ENCODE measurements around the gene TSPAN9. TPM values are rescaled to one million over a fixed set of nuclear protein-coding genes. Genes with fewer than 3 reads are reported as not detected.

The TSPAN9 gene
- total RNA-seq, 1 donor from 2014 or later, result 81.2 TPM

DNA sequence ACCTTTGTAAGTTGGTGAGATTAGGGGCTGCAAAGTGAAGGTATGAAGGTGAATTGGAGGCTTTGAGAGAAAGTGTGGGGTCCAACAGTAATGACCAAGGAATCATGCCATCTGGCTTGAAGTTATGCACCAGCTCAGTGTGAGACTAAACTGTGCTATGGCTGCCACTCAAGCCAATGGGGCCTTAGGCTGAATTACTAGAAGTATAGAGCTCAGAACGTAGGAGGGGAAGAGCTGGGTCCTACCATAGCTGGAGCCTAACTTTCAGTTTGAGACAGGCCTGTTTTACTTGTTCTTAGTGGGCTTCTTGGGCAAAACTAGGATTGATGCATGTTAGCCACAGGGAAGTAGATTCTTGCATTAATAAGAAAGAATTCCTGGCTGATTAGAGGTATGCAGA, 194.0 kb downstream of the TSPAN9 start:
- DNase-seq, result no peak
- H3K9me3 ChIP-seq, result no peaks in the 10 kb centered on the region
- no peaks in the 10 kb centered on the region for H3K4me1 ChIP-seq
- ATAC-seq, result no peak
- H3K36me3 ChIP-seq, result no peaks in the 10 kb centered on the region
- TF ChIP-seq, protein P1, sequence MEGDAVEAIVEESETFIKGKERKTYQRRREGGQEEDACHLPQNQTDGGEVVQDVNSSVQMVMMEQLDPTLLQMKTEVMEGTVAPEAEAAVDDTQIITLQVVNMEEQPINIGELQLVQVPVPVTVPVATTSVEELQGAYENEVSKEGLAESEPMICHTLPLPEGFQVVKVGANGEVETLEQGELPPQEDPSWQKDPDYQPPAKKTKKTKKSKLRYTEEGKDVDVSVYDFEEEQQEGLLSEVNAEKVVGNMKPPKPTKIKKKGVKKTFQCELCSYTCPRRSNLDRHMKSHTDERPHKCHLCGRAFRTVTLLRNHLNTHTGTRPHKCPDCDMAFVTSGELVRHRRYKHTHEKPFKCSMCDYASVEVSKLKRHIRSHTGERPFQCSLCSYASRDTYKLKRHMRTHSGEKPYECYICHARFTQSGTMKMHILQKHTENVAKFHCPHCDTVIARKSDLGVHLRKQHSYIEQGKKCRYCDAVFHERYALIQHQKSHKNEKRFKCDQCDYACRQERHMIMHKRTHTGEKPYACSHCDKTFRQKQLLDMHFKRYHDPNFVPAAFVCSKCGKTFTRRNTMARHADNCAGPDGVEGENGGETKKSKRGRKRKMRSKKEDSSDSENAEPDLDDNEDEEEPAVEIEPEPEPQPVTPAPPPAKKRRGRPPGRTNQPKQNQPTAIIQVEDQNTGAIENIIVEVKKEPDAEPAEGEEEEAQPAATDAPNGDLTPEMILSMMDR (IDR thresholded peaks at IDR 0.05), result no peak
- no peak overlapping the region for H3K27ac ChIP-seq
- intact Hi-C loops (cut with DNase I), result loop anchor here (5.0 to 10.0 kb wide), 2 partner anchors 134 to 196 kb away; partner anchors contain the start of gene TSPAN9
- no peak overlapping the region for H3K4me3 ChIP-seq
- no peaks in the 10 kb centered on the region for H3K27me3 ChIP-seq

DNA sequence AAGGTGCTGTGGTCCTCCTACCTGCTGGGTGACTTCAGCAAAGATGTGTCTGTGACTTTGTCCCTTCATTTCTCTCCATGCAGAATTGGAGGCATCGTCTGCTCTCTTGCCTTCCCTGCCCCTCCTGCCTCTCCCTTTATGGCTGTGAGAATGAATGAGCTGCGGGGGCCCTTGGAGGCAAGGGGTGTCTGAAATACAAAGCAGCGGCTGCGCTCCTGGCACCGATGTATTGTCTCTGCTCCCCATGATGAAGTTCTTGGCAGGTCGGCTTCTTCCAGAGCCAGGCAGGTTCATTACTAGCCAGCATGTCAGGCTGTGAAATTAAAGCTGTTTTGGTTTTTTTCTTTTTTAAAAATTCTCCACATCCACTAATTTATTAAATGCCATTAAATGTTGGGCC, 194.5 kb downstream of the TSPAN9 start:
- no peaks in the 10 kb centered on the region for H3K36me3 ChIP-seq
- H3K4me3 ChIP-seq, result no peak overlapping the region
- intact Hi-C loops (cut with DNase I), result loop anchor here (5.0 to 10.0 kb wide), 2 partner anchors 134 to 197 kb away; partner anchors contain the start of gene TSPAN9
- H3K9me3 ChIP-seq, result no peaks in the 10 kb centered on the region
- ATAC-seq (no peak), DNase-seq (no peak)
- no peaks in the 10 kb centered on the region for H3K27me3 ChIP-seq
- TF ChIP-seq, protein P1 (IDR thresholded peaks at IDR 0.05), result no peak
- no peak overlapping the region for H3K27ac ChIP-seq
- H3K4me1 ChIP-seq, result no peaks in the 10 kb centered on the region

DNA sequence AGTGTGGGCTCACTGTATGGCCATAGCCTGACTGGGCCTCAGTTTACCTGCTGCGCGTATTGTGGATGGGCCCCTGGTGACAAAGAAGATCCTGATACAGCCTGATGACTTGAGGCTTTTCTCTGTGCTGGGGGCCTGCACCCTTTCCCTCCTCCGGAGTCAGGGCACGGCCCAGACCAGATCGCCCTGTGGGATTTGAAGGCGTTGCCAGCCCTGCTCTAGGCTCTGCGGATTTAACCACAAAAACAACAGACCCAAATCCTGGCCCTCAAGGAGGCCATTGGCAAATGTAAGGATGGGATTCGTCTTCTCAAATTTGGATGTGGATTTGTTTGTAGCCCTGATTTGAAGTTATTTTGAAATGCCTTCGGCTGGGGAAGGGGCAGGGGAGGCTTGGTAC, 195.8 kb downstream of the TSPAN9 start:
- no peak overlapping the region for H3K27ac ChIP-seq
- no peaks in the 10 kb centered on the region for H3K36me3 ChIP-seq
- intact Hi-C loops (cut with DNase I), result loop anchor here (5.0 to 10.0 kb wide), 2 partner anchors 136 to 198 kb away; partner anchors contain the start of gene TSPAN9

DNA sequence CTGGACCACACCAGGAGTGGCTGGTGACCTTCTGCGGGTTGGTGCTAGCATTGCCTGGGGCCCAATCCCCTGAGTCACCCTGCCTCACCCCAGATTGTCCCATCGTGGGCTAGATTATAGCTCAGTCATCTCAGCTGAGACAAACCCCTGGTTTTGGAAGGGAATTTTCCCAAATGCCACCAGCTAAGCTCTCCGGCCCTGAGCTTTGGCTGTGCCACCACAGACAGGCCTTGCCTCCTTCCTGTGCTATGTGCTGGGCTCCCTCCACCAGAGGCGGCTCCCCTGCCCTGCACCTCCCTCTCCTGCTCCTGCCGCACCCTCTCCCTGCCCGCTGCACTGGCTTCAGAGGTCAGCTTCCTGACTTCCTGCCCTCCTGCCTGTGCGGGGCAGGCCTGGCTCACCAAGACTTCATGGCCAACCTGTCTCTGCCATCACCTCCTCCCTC, 196.3 kb downstream of the TSPAN9 start:
- no peak for DNase-seq
- Histone ChIP-seq H3K36me3 (no peaks in the 10 kb centered on the region), H3K27ac (no peak overlapping the region), H3K9me3 (no peaks in the 10 kb centered on the region), H3K4me3 (no peak overlapping the region), H3K4me1 (no peaks in the 10 kb centered on the region), H3K27me3 (no peaks in the 10 kb centered on the region)
- intact Hi-C loops (cut with DNase I), result loop anchor here (5.0 to 10.0 kb wide), 2 partner anchors 136 to 199 kb away; partner anchors contain the start of gene TSPAN9
- TF ChIP-seq, protein P1 (IDR thresholded peaks at IDR 0.05), result no peak
- no peak for ATAC-seq

More for the DNA sequence above, 195.8 kb downstream of the TSPAN9 start:
- TF ChIP-seq, protein P1 (IDR thresholded peaks at IDR 0.05), result no peak
- ATAC-seq (no peak), DNase-seq (no peak)
- Histone ChIP-seq H3K27me3 (no peaks in the 10 kb centered on the region), H3K4me3 (no peak overlapping the region), H3K4me1 (no peaks in the 10 kb centered on the region), H3K9me3 (no peaks in the 10 kb centered on the region)

DNA sequence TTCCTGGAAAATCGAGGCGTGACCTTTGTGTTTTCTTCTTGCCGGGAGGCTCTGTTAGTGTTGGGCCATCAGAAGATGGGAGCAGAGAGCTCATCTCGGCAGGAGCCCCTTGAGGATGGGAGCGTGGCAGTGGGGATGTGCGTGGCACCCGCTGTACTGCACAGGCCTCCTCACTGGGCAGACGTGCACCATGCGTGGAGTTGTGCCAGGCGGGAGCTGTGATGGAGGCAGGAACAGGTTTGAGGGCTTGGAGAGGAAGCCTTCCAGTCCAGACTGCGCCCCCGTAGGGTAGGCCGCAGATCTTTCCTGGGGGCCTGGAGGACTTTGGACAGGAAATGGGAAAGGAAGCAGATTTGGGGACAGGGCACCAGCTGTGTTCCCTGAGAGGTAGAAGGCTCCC, 197.5 kb downstream of the TSPAN9 start:
- H3K4me1 ChIP-seq, result no peaks in the 10 kb centered on the region
- no peaks in the 10 kb centered on the region for H3K27me3 ChIP-seq
- DNase-seq (no peak), ATAC-seq (no peak)
- no peak overlapping the region for H3K4me3 ChIP-seq
- TF ChIP-seq, protein P1 (IDR thresholded peaks at IDR 0.05), result no peak
- no peaks in the 10 kb centered on the region for H3K36me3 ChIP-seq
- intact Hi-C loops (cut with DNase I), result loop anchor here (5.0 to 10.0 kb wide), 2 partner anchors 137 to 200 kb away; partner anchors contain the start of gene TSPAN9
- H3K27ac ChIP-seq, result no peak overlapping the region
- H3K9me3 ChIP-seq, result no peaks in the 10 kb centered on the region

Data from upper lobe of right lung (tissue), 1 donor.